Progenitor cell of endocrine pancreas (in vitro differentiated cells): ENCODE results near the gene FBN1. TPM values are rescaled to one million over a fixed set of nuclear protein-coding genes. Genes with fewer than 3 reads are reported as not detected.

Source experiments
- DNase-seq: peaks from one replicate; pipeline ENCODE4 v3.0.0; 2021; ENCODE audit warnings: low spot score; ENCODE audit not compliant: unreplicated experiment
- H3K27ac Mint-ChIP-seq: 2 replicates; pipeline ENCODE4 v1.8.0; 2021; ENCODE audit warnings: mild to moderate bottlenecking, moderate library complexity, mixed read lengths
- H3K27me3 Mint-ChIP-seq: 2 replicates; pipeline ENCODE4 v1.8.0; 2021; ENCODE audit warnings: mixed read lengths
- H3K36me3 Mint-ChIP-seq: 2 replicates; pipeline ENCODE4 v1.8.0; 2022; ENCODE audit warnings: mixed read lengths; ENCODE audit not compliant: insufficient read depth
- H3K4me1 Mint-ChIP-seq: 2 replicates; pipeline ENCODE4 v1.8.0; 2021; ENCODE audit warnings: low read depth, mixed read lengths
- H3K4me3 Mint-ChIP-seq: 2 replicates; pipeline ENCODE4 v1.8.0; 2021; ENCODE audit warnings: low read depth, mild to moderate bottlenecking, moderate library complexity, mixed read lengths
- H3K9me3 Mint-ChIP-seq: 2 replicates; pipeline ENCODE4 v1.8.0; 2021; ENCODE audit warnings: low read depth, mixed read lengths
- total RNA-seq: library from RNA; stranded (reverse); gene quantifications from 2 replicates; pipeline ENCODE4 v1.2.1, GENCODE V29; 2021
- TF ChIP-seq, protein P1 (sequence below): fragments of 200-600 bp; sonication (generic); IDR thresholded peaks from one replicate; pipeline ENCODE4 v1.5.0; 2021; ENCODE audit warnings: antibody characterized with exemption, mild to moderate bottlenecking; ENCODE audit not compliant: unreplicated experiment

FBN1 gene
- total RNA-seq, 1 donor from 2014 or later, result 3.3 TPM

DNA sequence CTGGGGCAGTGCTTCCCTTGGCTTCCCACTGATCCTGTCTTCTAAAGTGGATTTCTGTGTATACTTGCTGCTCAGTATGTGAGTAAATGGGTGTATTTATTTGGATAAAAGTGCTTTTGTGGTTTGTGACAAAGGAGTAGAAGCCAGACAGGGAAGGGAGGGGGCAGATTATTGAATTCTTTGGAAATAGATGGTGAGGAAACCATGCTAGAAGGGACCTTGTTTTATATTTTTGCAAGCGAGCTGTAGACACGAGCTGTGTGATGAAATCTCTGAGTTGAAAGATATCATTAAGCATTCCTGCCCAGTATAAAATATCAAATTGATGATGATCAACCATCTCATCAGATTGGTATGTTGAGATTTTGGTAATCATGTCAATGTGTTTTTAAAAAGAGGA is 245.4 kb downstream of the FBN1 start:
- no peak for DNase-seq
- TF ChIP-seq, protein P1, sequence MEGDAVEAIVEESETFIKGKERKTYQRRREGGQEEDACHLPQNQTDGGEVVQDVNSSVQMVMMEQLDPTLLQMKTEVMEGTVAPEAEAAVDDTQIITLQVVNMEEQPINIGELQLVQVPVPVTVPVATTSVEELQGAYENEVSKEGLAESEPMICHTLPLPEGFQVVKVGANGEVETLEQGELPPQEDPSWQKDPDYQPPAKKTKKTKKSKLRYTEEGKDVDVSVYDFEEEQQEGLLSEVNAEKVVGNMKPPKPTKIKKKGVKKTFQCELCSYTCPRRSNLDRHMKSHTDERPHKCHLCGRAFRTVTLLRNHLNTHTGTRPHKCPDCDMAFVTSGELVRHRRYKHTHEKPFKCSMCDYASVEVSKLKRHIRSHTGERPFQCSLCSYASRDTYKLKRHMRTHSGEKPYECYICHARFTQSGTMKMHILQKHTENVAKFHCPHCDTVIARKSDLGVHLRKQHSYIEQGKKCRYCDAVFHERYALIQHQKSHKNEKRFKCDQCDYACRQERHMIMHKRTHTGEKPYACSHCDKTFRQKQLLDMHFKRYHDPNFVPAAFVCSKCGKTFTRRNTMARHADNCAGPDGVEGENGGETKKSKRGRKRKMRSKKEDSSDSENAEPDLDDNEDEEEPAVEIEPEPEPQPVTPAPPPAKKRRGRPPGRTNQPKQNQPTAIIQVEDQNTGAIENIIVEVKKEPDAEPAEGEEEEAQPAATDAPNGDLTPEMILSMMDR, result no peak
- no peaks in the 10 kb centered on the region for H3K4me1 Mint-ChIP-seq
- H3K27me3 Mint-ChIP-seq, result no peaks in the 10 kb centered on the region
- H3K36me3 Mint-ChIP-seq, result no peaks in the 10 kb centered on the region
- no peaks in the 10 kb centered on the region for H3K9me3 Mint-ChIP-seq
- H3K27ac Mint-ChIP-seq, result no peak overlapping the region
- no peak overlapping the region for H3K4me3 Mint-ChIP-seq

DNA sequence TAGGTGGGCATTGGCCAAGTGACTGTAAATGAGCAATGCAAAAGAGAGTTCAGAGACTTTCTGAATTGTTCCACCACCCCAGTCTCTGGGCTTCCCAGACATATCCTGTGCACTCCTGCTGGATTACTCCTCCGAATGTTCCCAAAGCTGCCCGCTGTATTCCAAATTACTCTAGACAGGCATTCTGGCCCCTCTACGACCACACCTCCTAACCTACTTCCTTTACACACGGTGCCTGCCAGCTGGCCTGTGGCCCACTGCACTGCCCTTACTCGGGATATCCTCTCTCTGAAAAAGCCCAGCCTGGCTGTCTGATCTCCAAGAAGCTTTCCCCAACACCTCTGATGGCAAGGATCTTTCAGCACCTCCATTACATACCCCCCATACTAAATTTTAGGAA is 247.7 kb downstream of the FBN1 start:
- no peaks in the 10 kb centered on the region for H3K27me3 Mint-ChIP-seq
- H3K4me3 Mint-ChIP-seq, result no peak overlapping the region
- H3K27ac Mint-ChIP-seq, result no peak overlapping the region
- no peak for DNase-seq
- no peaks in the 10 kb centered on the region for H3K36me3 Mint-ChIP-seq
- H3K9me3 Mint-ChIP-seq, result no peaks in the 10 kb centered on the region
- TF ChIP-seq, protein P1, result no peak
- no peaks in the 10 kb centered on the region for H3K4me1 Mint-ChIP-seq

DNA sequence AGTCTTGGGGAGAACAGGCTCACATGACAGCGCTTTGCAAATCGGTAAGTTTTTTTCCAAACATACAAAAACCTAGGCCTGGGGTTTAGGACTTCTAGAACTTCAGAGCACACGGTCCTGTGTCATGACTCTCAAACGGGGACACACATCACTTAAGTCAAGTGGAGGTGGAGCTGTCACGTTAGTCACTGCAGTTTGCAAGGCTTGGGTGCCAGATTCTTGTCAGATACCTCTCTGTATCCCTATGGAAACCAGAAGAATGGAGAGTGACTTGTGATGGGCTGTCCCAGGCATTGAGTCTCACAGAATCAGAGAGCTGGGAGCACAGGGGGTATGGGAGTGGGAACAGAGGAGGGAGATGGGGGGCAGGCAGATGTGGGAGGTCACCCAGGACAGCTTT is 249.5 kb downstream of the FBN1 start:
- Mint-ChIP-seq H3K9me3 (no peaks in the 10 kb centered on the region), H3K4me3 (no peak overlapping the region), H3K4me1 (no peaks in the 10 kb centered on the region), H3K27ac (no peak overlapping the region), H3K36me3 (no peaks in the 10 kb centered on the region), H3K27me3 (no peaks in the 10 kb centered on the region)
- no peak for DNase-seq
- TF ChIP-seq, protein P1, result no peak

DNA sequence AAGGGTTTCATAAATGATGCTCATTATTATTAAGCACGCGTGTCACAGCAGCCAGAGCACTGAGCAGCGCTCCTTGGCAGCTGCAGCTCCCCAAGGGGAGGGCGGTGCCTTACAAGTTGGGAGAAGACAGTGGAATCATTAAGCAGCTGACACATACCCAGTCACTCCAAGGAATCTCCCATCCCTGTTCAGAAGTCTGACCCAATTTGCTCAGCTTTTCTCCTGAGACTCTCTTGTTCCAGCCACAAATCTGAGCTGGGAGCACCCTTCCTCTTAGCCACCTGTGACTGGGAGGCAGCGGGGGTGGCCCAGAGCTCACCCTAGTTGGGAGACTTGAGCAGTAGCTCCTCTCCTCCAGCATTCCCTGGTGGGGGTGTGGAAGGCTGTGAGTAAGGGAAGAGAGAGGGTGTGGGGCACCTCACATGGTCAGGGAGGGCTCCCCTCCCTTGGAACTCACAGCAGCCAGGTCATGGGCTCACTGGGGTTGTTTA is 249.9 kb downstream of the FBN1 start:
- no peaks in the 10 kb centered on the region for H3K9me3 Mint-ChIP-seq
- H3K27me3 Mint-ChIP-seq, result no peaks in the 10 kb centered on the region
- no peak overlapping the region for H3K27ac Mint-ChIP-seq
- TF ChIP-seq, protein P1, result no peak
- no peaks in the 10 kb centered on the region for H3K4me1 Mint-ChIP-seq
- DNase-seq, result no peak
- H3K4me3 Mint-ChIP-seq, result no peak overlapping the region
- no peaks in the 10 kb centered on the region for H3K36me3 Mint-ChIP-seq

DNA sequence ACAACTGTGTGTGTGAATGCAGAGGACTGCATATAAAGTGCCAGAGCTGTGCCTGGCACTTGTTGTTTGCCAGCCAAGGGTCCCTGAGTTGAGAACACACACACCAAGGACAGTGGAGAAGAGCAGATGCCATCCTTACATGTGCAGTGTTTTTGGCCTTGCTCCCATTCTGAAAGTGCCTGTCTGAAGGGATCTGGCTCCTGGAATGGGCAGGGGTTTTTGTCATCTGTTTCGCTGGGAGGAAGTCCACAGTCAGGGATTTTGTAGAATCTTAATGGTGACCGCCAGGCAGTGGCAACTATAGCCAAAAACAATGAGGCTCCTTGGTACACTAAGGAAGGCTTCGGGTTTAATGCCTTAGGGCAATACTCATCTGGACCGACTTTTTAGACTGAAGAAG is 250.5 kb downstream of the FBN1 start:
- no peak overlapping the region for H3K4me3 Mint-ChIP-seq
- H3K4me1 Mint-ChIP-seq, result no peaks in the 10 kb centered on the region
- no peak overlapping the region for H3K27ac Mint-ChIP-seq
- no peak for DNase-seq
- TF ChIP-seq, protein P1, result no peak
- H3K36me3 Mint-ChIP-seq, result no peaks in the 10 kb centered on the region
- no peaks in the 10 kb centered on the region for H3K27me3 Mint-ChIP-seq
- no peaks in the 10 kb centered on the region for H3K9me3 Mint-ChIP-seq
